ENCODE data around the gene PUS7. TPM values are rescaled to one million over a fixed set of nuclear protein-coding genes. Genes with fewer than 3 reads are reported as not detected.

The PUS7 gene
- total and polyA plus RNA-seq, 2 of the 8 experiments (the other 6 are each of a cell fraction or from before 2014, with no cell fraction given), result 18.9 to 65.2 TPM

- 97% methylated on average over 4 of the region's 4 CpGs; no CpG with 5 or more reads in 1 of the 2 experiments for WGBS, 2 experiments (ENCODE audit: extremely low coverage in 1 of 2, insufficient coverage in 1 of 2, insufficient read length in 1 of 2, insufficient replicate concordance in 2 of 2, low coverage in 1 of 2, low lambda C conversion rate in 2 of 2, missing lambda C conversion rate in 1 of 2)
- H3K4ac ChIP-seq (replicated peaks; ENCODE audit: insufficient read length, low read depth, low read length), result no peak overlapping the region
- H3K4me2 ChIP-seq (ENCODE audit: insufficient read depth in 1 of 2, low read depth in 2 of 2, low read length in 2 of 2), result no peak overlapping the region
- peaks cover 2 to 47% (median 17%) of the 10 kb centered on the region in 4 experiments for H3K36me3 ChIP-seq (ENCODE audit: control insufficient read depth in 2 of 4, insufficient read depth in 4 of 4, low read length in 3 of 4)
- H2AK5ac ChIP-seq (ENCODE audit: low read depth, low read length), result no peak overlapping the region
- no peak overlapping the region for H2BK15ac ChIP-seq (ENCODE audit: low read length)
- no peak overlapping the region for H2BK5ac ChIP-seq (ENCODE audit: low read depth, low read length)
- no peak overlapping the region for H4K91ac ChIP-seq (replicated peaks; ENCODE audit: insufficient read length, low read length)
- DNase-seq (ENCODE audit: low read depth in 1 of 2, low spot score in 2 of 2) (no peak), FAIRE-seq (no peak)
- no peak overlapping the region for H3K27ac ChIP-seq (ENCODE audit: low read depth, low read length)
- H3K4me1 ChIP-seq (replicated peaks in 1 of 4; ENCODE audit: control insufficient read depth in 3 of 4, insufficient read depth in 4 of 4, low read length in 3 of 4), result no peaks in the 10 kb centered on the region
- no peak overlapping the region for H2AFZ ChIP-seq (ENCODE audit: low read length)
- no peak overlapping the region for H3K18ac ChIP-seq (ENCODE audit: extremely low read depth, low read length)
- H3K14ac ChIP-seq (ENCODE audit: insufficient read length), result no peak overlapping the region
- no peak overlapping the region for H2BK20ac ChIP-seq (ENCODE audit: low read length)
- no peak overlapping the region for H3K23ac ChIP-seq (ENCODE audit: insufficient read length)
- no peak overlapping the region for H4K5ac ChIP-seq (ENCODE audit: insufficient read length, low read depth, low read length)
- no peaks in the 10 kb centered on the region; the same call in 1 of the 2 replicates for H3K79me1 ChIP-seq (ENCODE audit: low read depth, low read length)
- H2BK12ac ChIP-seq (ENCODE audit: low read depth, low read length), result no peak overlapping the region
- no peaks in the 10 kb centered on the region for H3K79me2 ChIP-seq (ENCODE audit: control insufficient read depth in 1 of 2, insufficient read depth in 2 of 2, low read length in 2 of 2)
- H4K20me1 ChIP-seq (replicated peaks in 1 of 2; ENCODE audit: control insufficient read depth in 1 of 2, insufficient read depth in 2 of 2, low read length in 2 of 2), result no peaks in the 10 kb centered on the region
- ChIA-PET POLR2A (ENCODE audit: partially characterized antibody) (no interaction called here), CTCF (ENCODE audit: partially characterized antibody) (interaction anchor here (0.9 kb wide), 1 partner anchor 14 kb away, joined by 3 read pairs; no protein-coding TSS in a partner anchor)
- no peaks in the 10 kb centered on the region for H3K9me3 ChIP-seq (ENCODE audit: insufficient read depth in 2 of 2, low read depth in 1 of 2, low read length in 1 of 2)
- no peak for TF ChIP-seq ASH2L (IDR thresholded peaks at IDR 0.05; ENCODE audit: low read length)
- no peak for TF ChIP-seq SP4 (IDR thresholded peaks at IDR 0.05; ENCODE audit: low read length)
- no peak for TF ChIP-seq CREB1 (IDR thresholded peaks at IDR 0.05)
- TF ChIP-seq CBX5 (IDR thresholded peaks at IDR 0.05; ENCODE audit: low read depth, low read length), result no peak
- no peaks in the 10 kb centered on the region for H3K23me2 ChIP-seq (ENCODE audit: low read depth, low read length)
- no peak overlapping the region for H3K56ac ChIP-seq (replicated peaks; ENCODE audit: insufficient read length, low read depth, low read length)
- no peak overlapping the region for H3K9ac ChIP-seq (replicated peaks in 1 of 4; ENCODE audit: extremely low read depth in 1 of 4, low read depth in 3 of 4, low read length in 3 of 4)
- H2BK120ac ChIP-seq (replicated peaks; ENCODE audit: low read depth, low read length), result no peak overlapping the region
- no peak overlapping the region for H3K4me3 ChIP-seq (ENCODE audit: extremely low read depth in 1 of 4, insufficient read depth in 2 of 4, low read depth in 3 of 4, low read length in 4 of 4)
- H3K27me3 ChIP-seq (replicated peaks in 1 of 4; ENCODE audit: control insufficient read depth in 3 of 4, extremely low read depth in 1 of 4, insufficient read depth in 3 of 4, low read length in 3 of 4), result peaks cover 0 to 1% (median 0%) of the 10 kb centered on the region in 4 experiments; a peak in 1 of 7 replicates
- no peak overlapping the region for H4K8ac ChIP-seq (ENCODE audit: extremely low read depth, insufficient read depth, low read length)
These were observed 43.1 kb upstream of the PUS7 start for GRCh38 chr7:105565190-105565589.
